HFFc6 (cell line): Measurements from ENCODE around the gene LRG1. TPM values are rescaled to one million over a fixed set of nuclear protein-coding genes. Genes with fewer than 3 reads are reported as not detected.
A peak's percentile ranks its signal among the peaks of the same experiment; 100 is the strongest.

Experiments used
- DNase-seq: peaks from one replicate; pipeline ENCODE4 v3.0.0-alpha.2; 2018
- H3K27ac Mint-ChIP-seq: 2 replicates; pipeline ENCODE4 v1.8.0; 2020; ENCODE audit warnings: mild to moderate bottlenecking, mixed read lengths
- H3K27me3 Mint-ChIP-seq: 2 replicates; pipeline ENCODE4 v1.8.0; 2021; ENCODE audit warnings: mild to moderate bottlenecking, moderate library complexity, mixed read lengths; ENCODE audit not compliant: insufficient read depth
- H3K36me3 Mint-ChIP-seq: 2 replicates; pipeline ENCODE4 v1.8.0; 2021; ENCODE audit warnings: low read depth, mixed read lengths
- H3K4me1 Mint-ChIP-seq: 2 replicates; pipeline ENCODE4 v1.8.0; 2020; ENCODE audit warnings: low read depth, mixed read lengths
- H3K4me3 Mint-ChIP-seq: 2 replicates; pipeline ENCODE4 v1.8.0; 2020; ENCODE audit warnings: mild to moderate bottlenecking, moderate library complexity, mixed read lengths
- H3K9me3 Mint-ChIP-seq: 2 replicates; pipeline ENCODE4 v1.8.0; 2020; ENCODE audit warnings: mild to moderate bottlenecking, mixed read lengths
- CTCF ChIP-seq: fragments of 200-600 bp; sonication (generic); IDR thresholded peaks from 2 replicates; pipeline ENCODE4 v1.5.0; 2021; ENCODE audit warnings: antibody characterized with exemption, mild to moderate bottlenecking
- total RNA-seq, 6 experiments: library from RNA; stranded (reverse); fragmentation: NEBNext Ultra II Directional; extraction: Animal tissue kit (Norgen Biotek cat#: 25700); gene quantifications; 2 replicates in 1 of 6; 3 replicates in 5 of 6; pipeline ENCODE4 v1.2.3, GENCODE V29; 2021

LRG1 gene
- total RNA-seq, 6 experiments from 2014 or later, result not detected

DNA sequence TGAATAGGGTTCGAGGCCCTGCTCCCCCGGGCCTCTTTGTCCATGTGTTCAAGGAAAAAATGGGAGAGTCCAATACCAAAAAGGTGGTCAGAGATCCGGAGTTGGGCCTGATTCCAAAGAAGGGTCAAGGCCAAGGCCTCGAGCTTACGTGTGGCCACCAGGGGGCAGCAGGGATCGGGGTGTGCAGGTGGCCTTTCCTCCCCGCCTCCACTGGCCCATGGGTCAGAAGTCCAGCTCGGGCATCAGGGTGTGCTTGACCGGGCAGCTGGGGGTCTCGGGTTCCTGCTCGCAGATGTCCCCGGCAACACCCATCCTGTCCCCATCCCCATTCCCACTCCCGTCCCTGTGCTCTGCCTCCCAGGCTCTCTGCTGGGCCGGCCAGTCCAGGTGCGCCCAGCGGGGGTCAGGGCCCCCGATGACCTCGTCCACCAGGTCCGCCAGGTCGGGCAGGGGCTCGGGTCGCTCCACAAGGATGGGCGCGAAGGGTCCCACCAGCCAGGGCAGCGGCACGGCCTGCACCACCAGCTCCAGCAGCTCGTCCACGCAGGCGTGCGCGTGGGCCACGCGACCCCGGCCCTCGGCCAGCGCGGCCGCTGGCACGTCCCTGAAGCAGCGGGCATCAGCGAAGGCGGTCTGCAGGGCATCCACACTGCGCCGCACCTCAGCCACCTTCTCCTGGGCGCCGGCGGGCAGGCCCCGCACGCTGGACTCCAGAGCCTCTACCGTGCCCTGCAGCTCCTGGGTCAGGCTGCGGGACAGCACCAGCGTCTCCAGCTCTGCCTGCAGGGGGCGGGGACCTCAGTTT lies 16.3 kb downstream of the LRG1 start:
- no peak for DNase-seq
- H3K9me3 Mint-ChIP-seq, result no peaks in the 10 kb centered on the region
- 0 out of 2 replicates have a peak, but pooled peaks cover 6% of the 10 kb centered on the region for H3K4me1 Mint-ChIP-seq
- no peaks in the 10 kb centered on the region for H3K36me3 Mint-ChIP-seq
- H3K27me3 Mint-ChIP-seq, result peaks cover 8% of the 10 kb centered on the region
- peak; percentile 90 for TF ChIP-seq CTCF
- no peak overlapping the region for H3K27ac Mint-ChIP-seq
- H3K4me3 Mint-ChIP-seq, result no peak overlapping the region

DNA sequence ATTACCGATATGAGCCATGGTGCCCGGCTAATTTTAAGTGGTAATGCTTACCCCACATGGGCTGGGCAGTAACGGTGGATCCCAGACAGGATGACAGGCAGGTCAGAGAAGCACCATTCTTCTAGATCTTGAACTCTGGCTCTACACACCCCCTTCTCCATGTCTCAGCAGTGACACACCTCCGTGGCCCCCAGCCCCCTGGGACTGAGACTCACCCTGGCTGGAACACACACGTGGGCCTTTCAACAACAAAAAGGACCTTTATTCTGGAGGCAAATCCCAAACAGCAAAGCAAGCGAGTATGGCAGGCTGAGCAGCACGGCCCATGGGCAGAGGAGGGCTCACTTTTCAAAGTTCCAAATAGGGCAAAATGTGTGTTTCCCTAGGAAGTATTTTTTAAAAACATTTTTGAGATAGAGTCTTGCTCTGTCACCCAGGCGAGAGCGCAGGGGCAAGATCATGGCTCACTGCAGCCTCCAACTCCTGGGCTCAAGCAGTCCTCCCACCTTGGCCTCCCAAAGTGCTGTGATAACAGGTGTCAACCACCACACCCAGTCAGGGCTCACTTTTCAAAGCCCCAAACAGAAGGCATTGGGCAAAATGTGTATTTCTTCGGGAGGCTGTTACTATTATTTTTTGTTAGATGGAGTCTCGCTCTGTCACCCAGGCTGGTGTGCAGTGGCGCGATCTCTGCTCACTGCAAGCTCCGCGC lies 17.4 kb downstream of the LRG1 start:
- Mint-ChIP-seq H3K36me3 (no peaks in the 10 kb centered on the region), H3K27ac (no peak overlapping the region), H3K4me1 (0 out of 2 replicates have a peak, but pooled peaks cover 6% of the 10 kb centered on the region), H3K27me3 (peaks cover 8% of the 10 kb centered on the region), H3K4me3 (no peak overlapping the region), H3K9me3 (no peaks in the 10 kb centered on the region)
- TF ChIP-seq CTCF, result no peak
- no peak for DNase-seq

GRCh38 chr19:4521888-4522242 lies 18.0 kb downstream of the LRG1 start:
- H3K27ac Mint-ChIP-seq, result no peak overlapping the region
- no peak for TF ChIP-seq CTCF
- no peak for DNase-seq
- H3K4me1 Mint-ChIP-seq, result 0 out of 2 replicates have a peak, but pooled peaks cover 6% of the 10 kb centered on the region
- no peak overlapping the region for H3K4me3 Mint-ChIP-seq
- no peaks in the 10 kb centered on the region for H3K9me3 Mint-ChIP-seq
- H3K36me3 Mint-ChIP-seq, result no peaks in the 10 kb centered on the region
- peaks cover 8% of the 10 kb centered on the region for H3K27me3 Mint-ChIP-seq

DNA sequence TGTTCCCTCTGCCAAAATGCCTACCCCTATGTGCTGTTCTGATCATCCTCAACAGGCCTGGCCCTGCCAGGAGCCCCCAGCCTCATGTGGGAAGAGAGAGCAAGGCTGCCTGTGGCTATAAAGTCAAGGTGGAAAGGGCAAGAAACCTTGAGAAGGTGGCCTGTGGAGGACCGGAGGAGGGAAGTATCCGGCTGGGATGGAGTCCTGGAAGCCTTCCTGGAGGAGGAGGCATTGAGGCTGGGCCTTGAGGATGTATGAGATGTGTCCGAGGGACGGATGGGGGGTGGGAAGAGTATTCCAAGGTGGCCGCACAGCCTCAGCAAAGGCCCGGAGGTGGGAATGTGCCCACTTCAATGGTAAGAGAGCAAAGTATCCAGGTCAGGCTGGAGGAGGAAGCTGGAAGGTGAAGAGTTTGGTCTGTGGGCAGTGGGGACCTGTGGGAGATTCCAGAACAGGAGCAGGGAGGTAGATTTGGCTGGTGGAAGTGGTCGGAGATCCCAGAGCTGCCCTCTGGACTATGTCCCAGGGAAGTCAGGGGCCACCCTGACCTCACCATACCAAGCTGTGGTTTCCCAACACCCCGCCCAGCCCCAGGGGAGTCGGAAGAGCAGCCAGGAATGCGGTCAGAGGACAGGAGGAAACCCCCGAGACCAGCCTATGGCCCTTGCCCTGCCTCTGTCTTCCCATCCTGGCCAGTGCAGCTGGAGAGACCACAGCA lies 18.5 kb downstream of the LRG1 start:
- Mint-ChIP-seq H3K27me3 (peaks cover 9% of the 10 kb centered on the region), H3K36me3 (no peaks in the 10 kb centered on the region), H3K9me3 (no peaks in the 10 kb centered on the region), H3K27ac (no peak overlapping the region), H3K4me3 (no peak overlapping the region), H3K4me1 (0 out of 2 replicates have a peak, but pooled peaks cover 6% of the 10 kb centered on the region)
- TF ChIP-seq CTCF, result no peak
- no peak for DNase-seq

- DNase-seq, result no peak
- 0 out of 2 replicates have a peak, but pooled peaks cover 6% of the 10 kb centered on the region for H3K4me1 Mint-ChIP-seq
- no peaks in the 10 kb centered on the region for H3K36me3 Mint-ChIP-seq
- no peak for TF ChIP-seq CTCF
- no peak overlapping the region for H3K27ac Mint-ChIP-seq
- peaks cover 9% of the 10 kb centered on the region for H3K27me3 Mint-ChIP-seq
- no peak overlapping the region for H3K4me3 Mint-ChIP-seq
- no peaks in the 10 kb centered on the region for H3K9me3 Mint-ChIP-seq
Observed at GRCh38 chr19:4519521-4520277, 20.1 kb downstream of the LRG1 start.
